VCaP (cell line): ENCODE measurements around the gene SPATA24.
A peak's percentile ranks its signal among the peaks of the same experiment; 100 is the strongest.

Experiments used
- H3K27ac ChIP-seq: fragments of 450-650 bp; 2 replicates; pipeline ENCODE4 v1.5.1; 2017
- TF ChIP-seq, protein P1 (sequence below): fragments of 450-650 bp; conservative IDR thresholded peaks from 2 replicates; pipeline ENCODE4 v1.5.1; 2017; ENCODE audit warnings: mild to moderate bottlenecking, moderate library complexity

Gene SPATA24

DNA sequence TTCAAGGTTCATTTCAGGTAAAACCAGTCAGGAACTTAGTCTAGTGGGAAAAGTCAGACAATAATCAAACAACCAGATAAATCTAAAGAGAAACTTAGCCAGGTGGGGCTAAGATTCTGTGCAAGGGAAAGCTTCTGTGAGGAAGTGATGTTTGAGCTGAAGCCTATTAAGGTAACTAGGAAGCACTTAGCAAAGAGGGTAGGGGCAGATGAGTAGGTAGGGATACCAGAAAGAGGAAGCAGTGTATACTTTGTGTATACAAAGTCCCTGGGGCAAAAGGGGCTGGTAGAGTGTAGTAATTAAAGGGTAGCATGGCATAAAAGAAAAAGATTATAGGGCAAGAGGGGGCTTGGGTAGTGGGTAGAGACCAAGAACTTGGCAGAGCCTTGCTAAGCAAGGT lies 3.6 kb upstream of the SPATA24 start:
- no peak overlapping the region for H3K27ac ChIP-seq
- TF ChIP-seq, protein P1, sequence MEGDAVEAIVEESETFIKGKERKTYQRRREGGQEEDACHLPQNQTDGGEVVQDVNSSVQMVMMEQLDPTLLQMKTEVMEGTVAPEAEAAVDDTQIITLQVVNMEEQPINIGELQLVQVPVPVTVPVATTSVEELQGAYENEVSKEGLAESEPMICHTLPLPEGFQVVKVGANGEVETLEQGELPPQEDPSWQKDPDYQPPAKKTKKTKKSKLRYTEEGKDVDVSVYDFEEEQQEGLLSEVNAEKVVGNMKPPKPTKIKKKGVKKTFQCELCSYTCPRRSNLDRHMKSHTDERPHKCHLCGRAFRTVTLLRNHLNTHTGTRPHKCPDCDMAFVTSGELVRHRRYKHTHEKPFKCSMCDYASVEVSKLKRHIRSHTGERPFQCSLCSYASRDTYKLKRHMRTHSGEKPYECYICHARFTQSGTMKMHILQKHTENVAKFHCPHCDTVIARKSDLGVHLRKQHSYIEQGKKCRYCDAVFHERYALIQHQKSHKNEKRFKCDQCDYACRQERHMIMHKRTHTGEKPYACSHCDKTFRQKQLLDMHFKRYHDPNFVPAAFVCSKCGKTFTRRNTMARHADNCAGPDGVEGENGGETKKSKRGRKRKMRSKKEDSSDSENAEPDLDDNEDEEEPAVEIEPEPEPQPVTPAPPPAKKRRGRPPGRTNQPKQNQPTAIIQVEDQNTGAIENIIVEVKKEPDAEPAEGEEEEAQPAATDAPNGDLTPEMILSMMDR, result no peak

DNA sequence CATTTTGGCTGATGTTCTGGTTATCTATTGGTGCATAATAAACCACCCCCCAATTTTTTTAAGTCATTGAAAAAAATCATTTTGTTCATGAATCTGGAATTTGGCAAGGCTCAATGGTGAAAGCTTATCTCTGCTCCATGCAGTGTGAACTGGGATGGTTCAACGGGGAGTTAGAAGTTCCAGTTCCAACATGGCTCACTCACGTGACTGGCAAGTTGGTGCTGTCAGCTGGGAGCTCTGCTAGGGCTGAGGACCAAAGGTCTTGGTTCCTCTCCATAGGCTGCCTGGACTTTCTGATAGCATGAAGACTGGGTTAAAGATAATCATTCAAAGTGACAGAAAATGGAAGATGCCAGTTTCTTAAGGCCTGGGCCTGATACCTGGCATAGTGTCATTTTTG lies 3.1 kb upstream of the SPATA24 start:
- no peak overlapping the region for H3K27ac ChIP-seq
- TF ChIP-seq, protein P1, result no peak

DNA sequence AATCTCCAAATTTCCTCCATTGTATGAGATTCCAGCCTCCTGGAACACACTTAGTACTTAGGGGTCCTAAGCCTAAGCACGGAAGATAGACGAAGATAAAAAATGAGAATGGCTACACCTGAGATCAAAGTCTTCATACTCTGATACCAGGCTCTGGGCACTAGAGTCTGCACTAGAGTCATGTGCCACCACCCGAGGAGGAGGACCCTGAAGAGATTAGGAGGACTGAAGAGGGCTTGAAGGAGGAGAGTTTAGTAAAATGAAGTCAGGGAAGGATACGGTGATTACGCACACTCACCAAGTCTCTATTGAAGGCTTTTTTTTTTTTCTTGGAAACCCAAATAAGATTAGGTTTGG lies 573 bp upstream of the SPATA24 start:
- TF ChIP-seq, protein P1, result no peak
- peak overlapping the region; percentile 76 for H3K27ac ChIP-seq

DNA sequence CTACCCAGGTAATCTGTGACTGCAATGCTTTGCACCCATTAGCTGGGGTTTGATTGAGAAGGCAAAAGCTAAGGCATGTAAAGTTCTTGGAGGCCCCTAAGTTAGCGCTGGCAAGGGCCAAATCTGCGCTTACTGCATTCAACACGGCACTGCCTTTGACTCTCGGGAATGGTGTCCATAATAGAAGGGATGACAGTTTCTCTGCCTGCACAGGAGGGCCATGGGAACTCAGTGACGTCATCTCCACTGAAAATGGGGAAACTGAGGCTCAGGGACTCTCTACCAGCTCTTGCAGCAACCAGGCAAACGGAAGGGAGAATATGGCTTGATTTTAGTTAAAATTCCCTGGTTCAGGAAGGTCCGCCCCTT lies 487 bp downstream of the SPATA24 start:
- H3K27ac ChIP-seq, result peak overlapping the region; percentile 76
- TF ChIP-seq, protein P1, result no peak

DNA sequence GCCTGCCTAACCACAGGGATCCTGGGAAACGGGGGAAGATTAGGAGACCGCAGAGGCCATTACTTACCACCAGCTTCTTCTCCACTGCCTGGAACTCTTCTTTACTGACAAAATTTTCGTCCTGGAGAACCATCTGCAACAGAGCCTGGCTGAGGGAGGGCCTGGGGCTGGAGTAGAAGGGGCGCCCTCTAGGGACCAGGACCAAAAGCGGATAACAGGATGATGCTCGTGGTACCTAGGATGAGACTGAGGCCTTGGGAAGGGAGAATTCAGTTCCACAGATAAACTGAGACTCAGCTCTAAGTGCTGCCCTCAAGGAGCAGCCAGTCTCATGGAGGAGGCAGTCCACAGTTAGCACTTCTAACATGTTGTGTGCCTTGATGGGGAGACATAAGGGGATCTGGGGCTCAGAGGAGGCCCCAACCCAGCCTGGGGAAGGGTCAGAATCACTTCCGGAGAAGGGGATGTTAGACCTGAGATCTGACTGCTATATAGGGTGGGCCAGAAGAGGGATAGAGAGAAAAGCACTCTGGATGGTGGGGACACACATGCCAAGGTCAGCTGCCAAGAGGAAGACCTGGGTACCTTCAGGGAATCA lies 1.2 kb downstream of the SPATA24 start:
- peak overlapping the region; percentile 76 for H3K27ac ChIP-seq

DNA sequence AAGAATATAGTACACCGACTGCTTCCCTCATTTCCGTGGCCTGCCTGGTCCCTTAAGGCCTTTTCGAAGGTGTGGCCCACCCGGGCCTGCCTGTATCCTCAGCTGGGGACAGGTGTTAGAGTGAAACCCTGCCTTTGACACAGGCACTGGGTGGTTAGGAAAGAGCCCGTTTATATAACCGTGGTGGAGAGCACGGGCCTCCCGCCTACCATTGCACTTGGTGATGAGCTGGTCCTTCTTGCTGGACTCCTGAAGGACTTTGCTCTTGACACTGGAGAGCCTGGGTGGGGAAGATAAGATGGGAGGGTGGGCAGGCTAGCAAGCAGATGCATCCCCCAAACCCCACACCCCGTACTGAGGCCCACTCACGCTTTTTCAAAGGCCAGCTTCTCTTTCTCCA lies 2.3 kb downstream of the SPATA24 start:
- H3K27ac ChIP-seq, result no peak overlapping the region

More for the DNA sequence above, 1.2 kb downstream of the SPATA24 start:
- TF ChIP-seq, protein P1, result peak; percentile 72

DNA sequence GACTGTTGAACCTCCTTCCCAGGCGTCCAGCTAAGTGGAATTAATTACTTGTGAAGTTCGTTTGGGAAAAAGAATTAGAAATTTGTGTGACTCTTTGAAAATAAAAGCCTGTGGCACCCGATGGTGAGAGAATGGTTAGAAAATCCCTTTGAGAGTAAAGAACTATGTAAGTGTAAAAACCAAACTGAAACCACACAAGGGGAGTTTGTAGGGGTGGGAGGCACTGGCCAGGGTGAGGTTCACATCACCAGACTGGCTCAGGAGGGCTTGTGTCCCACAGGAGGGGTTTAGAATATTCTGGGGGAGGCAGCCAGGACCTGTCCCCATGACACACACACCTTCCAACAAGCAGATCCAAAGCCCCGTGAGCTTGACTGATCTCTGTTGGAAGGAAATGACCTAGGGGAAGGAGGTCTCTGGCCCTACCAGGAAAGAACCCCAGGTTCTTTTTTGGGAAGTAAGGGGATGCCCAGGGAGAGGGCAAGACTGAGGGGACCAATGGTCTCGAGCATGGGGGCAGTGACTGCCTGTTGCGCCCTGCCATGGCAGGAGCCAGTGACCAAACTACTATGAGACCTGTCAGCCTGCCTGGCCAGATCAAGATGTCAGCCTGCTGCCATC lies 4.3 kb downstream of the SPATA24 start:
- H3K27ac ChIP-seq, result no peak overlapping the region

More for the DNA sequence above, 2.3 kb downstream of the SPATA24 start:
- TF ChIP-seq, protein P1, result no peak

More for the DNA sequence above, 4.3 kb downstream of the SPATA24 start:
- TF ChIP-seq, protein P1, result no peak
